H1 (cell line): ENCODE results near the gene BAZ2B. TPM values are rescaled to one million over a fixed set of nuclear protein-coding genes. Genes with fewer than 3 reads are reported as not detected.
"Not testable (repeated sequence)": the region's sequence is repeated elsewhere in the genome, so short reads cannot be mapped to it uniquely, and the experiment has no call there.

Source experiments
- CTCF ChIA-PET: fragments of 300-600 bp; sonication (Branson Sonifier 250); formaldehyde crosslinking; loops from one replicate; lab custom pipeline; 2021; ENCODE audit not compliant: partially characterized antibody; lab: Charles Lee
- POLR2A ChIA-PET: fragments of 300-600 bp; sonication (Branson Sonifier 250); formaldehyde crosslinking; loops from one replicate; lab custom pipeline; 2021; ENCODE audit warnings: inconsistent platforms; ENCODE audit not compliant: partially characterized antibody; lab: Charles Lee
- DNase-seq, 2 experiments: peaks; one replicate each; pipeline versions ENCODE4 v3.0.0 to v3.0.0-alpha.2; 2010 to 2022; ENCODE audit warnings: low spot score in 2 of 2, low read depth in 1 of 2, mixed read lengths in 1 of 2
- FAIRE-seq: peaks from 2 replicates; lab custom pipeline; 2011; peaks lifted over from hg19 to GRCh38; lab: Jason Lieb, UNC
- H2AFZ ChIP-seq: 2 replicates; pipeline ENCODE4 v1.8.1; 2012; ENCODE audit warnings: low read length, inconsistent platforms
- H2AK5ac ChIP-seq: 2 replicates; pipeline ENCODE4 v1.6.1; 2013; ENCODE audit warnings: low read depth, low read length
- H2BK120ac ChIP-seq: replicated peaks from 2 replicates; pipeline ENCODE3; 2013; ENCODE audit warnings: low read depth, low read length, inconsistent platforms
- H2BK12ac ChIP-seq: 2 replicates; pipeline ENCODE4 v1.6.1; 2013; ENCODE audit warnings: low read depth, low read length
- H2BK15ac ChIP-seq: 2 replicates; pipeline ENCODE4 v1.6.1; 2013; ENCODE audit warnings: low read length
- H2BK20ac ChIP-seq: 2 replicates; pipeline ENCODE4 v1.6.1; 2013; ENCODE audit warnings: low read length
- H2BK5ac ChIP-seq: 2 replicates; pipeline ENCODE4 v1.6.1; 2013; ENCODE audit warnings: low read depth, low read length
- H3K14ac ChIP-seq: 2 replicates; pipeline ENCODE4 v1.6.1; 2013; ENCODE audit warnings: inconsistent platforms; ENCODE audit not compliant: insufficient read length
- H3K18ac ChIP-seq: 2 replicates; pipeline ENCODE4 v1.6.1; 2013; ENCODE audit warnings: low read length; ENCODE audit errors: extremely low read depth
- H3K23ac ChIP-seq: 2 replicates; pipeline ENCODE4 v1.6.1; 2013; ENCODE audit warnings: inconsistent platforms; ENCODE audit not compliant: insufficient read length
- H3K23me2 ChIP-seq: 2 replicates; pipeline ENCODE4 v1.6.1; 2013; ENCODE audit warnings: low read depth, low read length
- H3K27ac ChIP-seq: 2 replicates; pipeline ENCODE4 v1.6.1; 2011; ENCODE audit warnings: low read depth, low read length, inconsistent platforms
- H3K27me3 ChIP-seq, 4 experiments: replicated peaks in 1 of 4; 1 replicate in 1 of 4; 2 replicates in 3 of 4; pipeline versions ENCODE4 v1.6.1 to v1.8.1; 2011 to 2013; ENCODE audit warnings: low read length in 3 of 4, mild to moderate bottlenecking in 3 of 4, inconsistent platforms in 2 of 4, mixed read lengths in 2 of 4, moderate library complexity in 1 of 4; ENCODE audit not compliant: control insufficient read depth in 3 of 4, insufficient read depth in 3 of 4; ENCODE audit errors: extremely low read depth in 1 of 4
- H3K36me3 ChIP-seq, 4 experiments: 2 replicates each; pipeline versions ENCODE4 v1.6.1 to v1.8.1; 2011 to 2013; ENCODE audit warnings: mild to moderate bottlenecking in 4 of 4, low read length in 3 of 4, moderate library complexity in 2 of 4, control low read depth in 1 of 4, inconsistent platforms in 1 of 4; ENCODE audit not compliant: insufficient read depth in 4 of 4, control insufficient read depth in 2 of 4
- H3K4ac ChIP-seq: replicated peaks from 2 replicates; pipeline ENCODE3; 2013; ENCODE audit warnings: low read length, low read depth, mixed read lengths, inconsistent platforms; ENCODE audit not compliant: insufficient read length
- H3K4me1 ChIP-seq, 4 experiments: replicated peaks in 1 of 4; 1 replicate in 1 of 4; 2 replicates in 3 of 4; pipeline versions ENCODE4 v1.6.1 to v1.8.1; 2011 to 2013; ENCODE audit warnings: low read length in 3 of 4, inconsistent platforms in 2 of 4, mixed read lengths in 1 of 4; ENCODE audit not compliant: insufficient read depth in 4 of 4, control insufficient read depth in 3 of 4
- H3K4me2 ChIP-seq, 2 experiments: 2 replicates each; pipeline versions ENCODE4 v1.6.1 to v1.8.1; 2011 to 2013; ENCODE audit warnings: low read depth in 2 of 2, low read length in 2 of 2, control low read depth in 1 of 2, inconsistent platforms in 1 of 2, mild to moderate bottlenecking in 1 of 2; ENCODE audit not compliant: insufficient read depth in 1 of 2
- H3K4me3 ChIP-seq, 4 experiments: fragments of 200-600, 300-600 bp in 1 of 4; sonication (generic), shearing (Covaris generic), sonication (Bioruptor Twin) in 1 of 4; 2 replicates each; pipeline versions ENCODE4 v1.5.1 to v1.8.1; 2011 to 2016; ENCODE audit warnings: low read length in 4 of 4, low read depth in 3 of 4, control low read depth in 2 of 4, inconsistent platforms in 2 of 4, mild to moderate bottlenecking in 2 of 4, mixed read lengths in 1 of 4, moderate library complexity in 1 of 4; ENCODE audit not compliant: insufficient read depth in 2 of 4; ENCODE audit errors: extremely low read depth in 1 of 4
- H3K56ac ChIP-seq: replicated peaks from 2 replicates; pipeline ENCODE3; 2013; ENCODE audit warnings: low read depth, mild to moderate bottlenecking, mixed read lengths, low read length, inconsistent platforms; ENCODE audit not compliant: insufficient read length
- H3K79me1 ChIP-seq: 2 replicates; pipeline ENCODE4 v1.6.1; 2013; ENCODE audit warnings: low read depth, low read length, control low read depth
- H3K79me2 ChIP-seq, 2 experiments: 2 replicates each; pipeline versions ENCODE4 v1.6.1 to v1.8.1; 2012 to 2013; ENCODE audit warnings: low read length in 2 of 2, mild to moderate bottlenecking in 2 of 2, inconsistent platforms in 1 of 2; ENCODE audit not compliant: insufficient read depth in 2 of 2, control insufficient read depth in 1 of 2
- H3K9ac ChIP-seq, 4 experiments: replicated peaks in 1 of 4; 1 replicate in 1 of 4; 2 replicates in 3 of 4; pipeline versions ENCODE4 v1.6.1 to v1.8.1; 2011 to 2013; ENCODE audit warnings: low read depth in 3 of 4, low read length in 3 of 4, control low read depth in 2 of 4, mild to moderate bottlenecking in 2 of 4, moderate library complexity in 2 of 4, inconsistent platforms in 1 of 4; ENCODE audit errors: extremely low read depth in 1 of 4
- H3K9me3 ChIP-seq, 2 experiments: 2 replicates each; pipeline versions ENCODE4 v1.6.1 to v1.8.1; 2012 to 2013; ENCODE audit warnings: mild to moderate bottlenecking in 2 of 2, moderate library complexity in 2 of 2, control low read depth in 1 of 2, inconsistent platforms in 1 of 2, low read depth in 1 of 2, low read length in 1 of 2, mixed read lengths in 1 of 2; ENCODE audit not compliant: insufficient read depth in 2 of 2
- H4K20me1 ChIP-seq, 2 experiments: replicated peaks in 1 of 2; 2 replicates each; pipeline versions ENCODE3 to v1.8.1; 2011 to 2013; ENCODE audit warnings: inconsistent platforms in 2 of 2, low read length in 2 of 2, mild to moderate bottlenecking in 1 of 2; ENCODE audit not compliant: insufficient read depth in 2 of 2, control insufficient read depth in 1 of 2
- H4K5ac ChIP-seq: 2 replicates; pipeline ENCODE4 v1.6.1; 2013; ENCODE audit warnings: low read length, low read depth, mixed read lengths, inconsistent platforms; ENCODE audit not compliant: insufficient read length
- H4K8ac ChIP-seq: 2 replicates; pipeline ENCODE4 v1.8.0; 2013; ENCODE audit warnings: mild to moderate bottlenecking, moderate library complexity, low read length, inconsistent platforms; ENCODE audit not compliant: insufficient read depth; ENCODE audit errors: extremely low read depth
- H4K91ac ChIP-seq: replicated peaks from 2 replicates; pipeline ENCODE3; 2013; ENCODE audit warnings: low read length, mixed read lengths, inconsistent platforms; ENCODE audit not compliant: insufficient read length
- WGBS, 2 experiments: shearing (Covaris generic) in 1 of 2; methylation state at CpG; one replicate each; pipeline versions ENCODE4 v1.1.6 to v1.1.7; 2013 to 2015; ENCODE audit warnings: low lambda C conversion rate in 2 of 2, mixed read lengths in 2 of 2, inconsistent platforms in 1 of 2, low coverage in 1 of 2, missing lambda C conversion rate in 1 of 2; ENCODE audit not compliant: insufficient replicate concordance in 2 of 2, insufficient coverage in 1 of 2, insufficient read length in 1 of 2; ENCODE audit errors: extremely low coverage in 1 of 2, missing lambda C conversion rate in 1 of 2; 5-methylcytosine and 5-hydroxymethylcytosine counted together
- polyA plus RNA-seq, 7 experiments: library from polyadenylated mRNA; depleted of rRNA in 3 of 7; stranded (reverse) in 5 of 7; unstranded in 2 of 7; fragments of >200 nt in 5 of 7; fragments of 200-250 nt in 2 of 7; gene quantifications; 1 replicate in 5 of 7; 2 replicates in 1 of 7; 4 replicates in 1 of 7; pipeline versions ENCODE4 v1.2.1 to v1.2.3, GENCODE V29; 2011 to 2013; ENCODE audit warnings: missing spikeins in 2 of 7, mixed read lengths in 2 of 7
- total RNA-seq: library from RNA; stranded (reverse); fragmentation: NEBNext Ultra II Directional; extraction: Animal tissue kit (Norgen Biotek cat#: 25700); gene quantifications from 2 replicates; pipeline ENCODE4 v1.2.1, GENCODE V29; 2021

Gene BAZ2B
- total and polyA plus RNA-seq, 2 of the 8 experiments (the other 6 are each of a cell fraction or from before 2014, with no cell fraction given), result 15.2 to 46.3 TPM

DNA sequence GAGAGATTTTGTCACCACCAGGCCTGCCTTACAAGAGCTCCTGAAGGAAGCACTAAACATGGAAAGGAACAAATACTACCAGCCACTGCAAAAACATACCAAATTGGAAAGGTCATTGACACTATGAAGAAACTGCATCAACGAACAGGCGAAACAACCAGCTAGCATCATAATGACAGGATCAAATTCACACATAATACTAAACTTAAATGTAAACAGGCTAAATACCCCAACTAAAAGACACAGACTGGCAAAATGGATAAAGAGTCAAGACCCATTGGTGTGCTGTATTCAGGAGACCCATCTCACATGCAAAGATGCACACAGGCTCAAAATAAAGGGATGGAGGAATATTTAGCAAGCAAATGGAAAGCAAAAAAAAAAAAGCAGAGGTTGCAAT is 9.3 kb upstream of the BAZ2B start:
- H3K23me2 ChIP-seq, H4K8ac ChIP-seq, DNase-seq, H2BK120ac ChIP-seq, H3K79me2 ChIP-seq, H2BK5ac ChIP-seq, H4K20me1 ChIP-seq, H2BK20ac ChIP-seq, H3K4me3 ChIP-seq, FAIRE-seq, H3K9me3 ChIP-seq, H4K91ac ChIP-seq, H2AFZ ChIP-seq, H3K56ac ChIP-seq, H3K4ac ChIP-seq, H3K9ac ChIP-seq, H3K27me3 ChIP-seq, H3K18ac ChIP-seq, H3K23ac ChIP-seq, H3K27ac ChIP-seq, H3K36me3 ChIP-seq, H4K5ac ChIP-seq, H3K4me1 ChIP-seq, H2AK5ac ChIP-seq, H2BK15ac ChIP-seq, H3K14ac ChIP-seq, H3K4me2 ChIP-seq, H2BK12ac ChIP-seq, H3K79me1 ChIP-seq: not testable (repeated sequence)
- WGBS, 2 experiments, result 100% methylated on average over 2 of the region's 2 CpGs; no CpG with 5 or more reads in 1 of the 2 experiments
- POLR2A ChIA-PET, result interaction anchor here (1.7 kb wide), 1 partner anchor 9 kb away, joined by 4 read pairs; the partner anchor contains the start of gene BAZ2B
- CTCF ChIA-PET, result interaction anchor here (0.6 kb wide), 1 partner anchor 74 kb away, joined by 3 read pairs; no protein-coding TSS in a partner anchor
